ENCODE data around the gene SLC24A5. TPM values are rescaled to one million over a fixed set of nuclear protein-coding genes. Genes with fewer than 3 reads are reported as not detected.

The SLC24A5 gene
- total and polyA plus RNA-seq, 2 of the 4 experiments (the other 2 are of a cell fraction), result not detected

DNA sequence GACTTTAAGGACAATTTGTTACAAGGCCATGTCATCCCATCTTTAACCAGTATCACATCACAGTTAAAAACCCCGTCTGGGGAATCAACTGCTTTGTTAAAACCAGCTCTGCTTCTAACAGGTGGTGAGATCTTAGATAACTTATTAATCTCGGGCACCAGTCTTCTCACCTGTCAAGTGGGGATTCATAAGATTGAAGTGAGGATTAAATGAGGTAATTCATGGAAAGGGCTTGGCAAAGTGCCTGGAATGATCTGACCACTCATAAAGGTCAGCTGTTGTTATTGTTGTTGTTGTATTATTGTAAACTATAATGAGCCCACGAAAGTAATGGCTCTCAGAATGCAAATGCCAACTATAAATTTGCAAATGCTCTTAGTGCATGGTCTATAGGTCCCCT lies 30.1 kb upstream of the SLC24A5 start:
- Histone ChIP-seq H2BK120ac (ENCODE audit: low read depth, low read length) (no peak overlapping the region), H4K8ac (ENCODE audit: low read depth in 2 of 2, low read length in 2 of 2) (no peak overlapping the region), H3K4me3 (ENCODE audit: insufficient read depth, low read depth, low read length) (no peak overlapping the region), H2AFZ (replicated peaks; ENCODE audit: low read length, poor library complexity) (no peak overlapping the region), H3K4ac (ENCODE audit: low read depth, low read length) (no peak overlapping the region), H4K5ac (ENCODE audit: low read depth, low read length) (no peak overlapping the region), H2AK5ac (ENCODE audit: low read depth, low read length) (no peak overlapping the region), H2BK20ac (ENCODE audit: low read depth, low read length) (no peak overlapping the region), H2AK9ac (replicated peaks; ENCODE audit: low read depth, low read length, poor library complexity) (no peak overlapping the region), H3K79me1 (ENCODE audit: low read depth in 1 of 2, low read length in 2 of 2) (no peaks in the 10 kb centered on the region), H3K23ac (ENCODE audit: low read depth, low read length) (no peak overlapping the region), H3K18ac (ENCODE audit: low read depth, low read length) (no peak overlapping the region), H3K27me3 (ENCODE audit: control insufficient read depth, insufficient read depth, low read length) (peaks cover 12% of the 10 kb centered on the region), H3K27ac (ENCODE audit: insufficient read depth, low read length) (no peak overlapping the region), H3K4me1 (ENCODE audit: control insufficient read depth, insufficient read depth, low read length) (no peaks in the 10 kb centered on the region), H4K20me1 (ENCODE audit: insufficient read depth, low read length) (no peaks in the 10 kb centered on the region), H3K9me3 (ENCODE audit: control insufficient read depth, insufficient read depth, low read length) (no peaks in the 10 kb centered on the region), H3K14ac (replicated peaks; ENCODE audit: low read depth, low read length) (no peak overlapping the region), H3K9ac (ENCODE audit: low read depth, low read length) (no peak overlapping the region), H3K4me2 (ENCODE audit: low read depth, low read length) (no peak overlapping the region), H3K9me1 (ENCODE audit: insufficient read depth, low read length) (no peaks in the 10 kb centered on the region), H2BK15ac (ENCODE audit: low read depth, low read length) (no peak overlapping the region), H3K56ac (ENCODE audit: extremely low read depth, insufficient read depth, low read length) (no peak overlapping the region), H4K91ac (ENCODE audit: insufficient read depth, low read depth, low read length) (no peak overlapping the region), H2BK5ac (ENCODE audit: low read depth, low read length, poor library complexity, severe bottlenecking) (no peak overlapping the region), H3K36me3 (ENCODE audit: control insufficient read depth, insufficient read depth, low read length) (no peaks in the 10 kb centered on the region)
- dilution Hi-C loops (cut with HindIII; ENCODE audit: low sequenced_read_pairs, unreplicated experiment) (no loop called here), in situ Hi-C loops (cut with MboI; ENCODE audit: low sequenced_read_pairs) (no loop called here), intact Hi-C loops (cut with micrococcal nuclease) (no loop called here)
- BruUV-seq (replicated peaks), result no TSS peak
- no peak for DNase-seq
- ATAC-seq (ENCODE audit: low read depth), result no peak
- POLR2A ChIA-PET (ENCODE audit: unreplicated experiment), result no interaction called here
- CTCF ChIA-PET, result no interaction called here
- TF ChIP-seq FOS (IDR thresholded peaks at IDR 0.05; ENCODE audit: low read depth, low read length) (no peak), RAD21 (IDR thresholded peaks at IDR 0.05; ENCODE audit: low read length) (no peak), SMC3 (IDR thresholded peaks at IDR 0.05; ENCODE audit: low read depth, low read length) (no peak), RFX5 (IDR thresholded peaks at IDR 0.05; ENCODE audit: low read depth, low read length) (no peak), MAFK (IDR thresholded peaks at IDR 0.05; ENCODE audit: low read depth, low read length) (no peak), RCOR1 (IDR thresholded peaks at IDR 0.05; ENCODE audit: insufficient replicate concordance, low read length) (no peak), CHD1 (IDR thresholded peaks at IDR 0.05; ENCODE audit: low read depth, low read length) (no peak)
- TF ChIP-seq, protein P1, sequence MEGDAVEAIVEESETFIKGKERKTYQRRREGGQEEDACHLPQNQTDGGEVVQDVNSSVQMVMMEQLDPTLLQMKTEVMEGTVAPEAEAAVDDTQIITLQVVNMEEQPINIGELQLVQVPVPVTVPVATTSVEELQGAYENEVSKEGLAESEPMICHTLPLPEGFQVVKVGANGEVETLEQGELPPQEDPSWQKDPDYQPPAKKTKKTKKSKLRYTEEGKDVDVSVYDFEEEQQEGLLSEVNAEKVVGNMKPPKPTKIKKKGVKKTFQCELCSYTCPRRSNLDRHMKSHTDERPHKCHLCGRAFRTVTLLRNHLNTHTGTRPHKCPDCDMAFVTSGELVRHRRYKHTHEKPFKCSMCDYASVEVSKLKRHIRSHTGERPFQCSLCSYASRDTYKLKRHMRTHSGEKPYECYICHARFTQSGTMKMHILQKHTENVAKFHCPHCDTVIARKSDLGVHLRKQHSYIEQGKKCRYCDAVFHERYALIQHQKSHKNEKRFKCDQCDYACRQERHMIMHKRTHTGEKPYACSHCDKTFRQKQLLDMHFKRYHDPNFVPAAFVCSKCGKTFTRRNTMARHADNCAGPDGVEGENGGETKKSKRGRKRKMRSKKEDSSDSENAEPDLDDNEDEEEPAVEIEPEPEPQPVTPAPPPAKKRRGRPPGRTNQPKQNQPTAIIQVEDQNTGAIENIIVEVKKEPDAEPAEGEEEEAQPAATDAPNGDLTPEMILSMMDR (conservative IDR thresholded peaks at IDR 0.05; ENCODE audit: low read depth, low read length), result no peak
- WGBS, 2 experiments (ENCODE audit: extremely low coverage in 2 of 2, insufficient read length in 1 of 2), result no CpG with 5 or more reads among the region's 3 CpGs
